PC-9 (cell line): ENCODE data around the gene PCBP2.
"Not testable (repeated sequence)": the region's sequence is repeated elsewhere in the genome, so short reads cannot be mapped to it uniquely, and the experiment has no call there.

ENCODE experiments used
- CTCF ChIP-seq: fragments of 200-600 bp; sonication (generic); conservative IDR thresholded peaks from 2 replicates; pipeline ENCODE4 v1.6.1; 2017; ENCODE audit warnings: mixed run types, antibody characterized with exemption, mild to moderate bottlenecking, moderate library complexity
- EZH2 ChIP-seq: fragments of 200-600 bp; sonication (generic); IDR thresholded peaks from 2 replicates; pipeline ENCODE4 v1.8.0; 2017; ENCODE audit warnings: antibody characterized with exemption, low read depth

- not testable (repeated sequence) for TF ChIP-seq CTCF, EZH2
Observed at GRCh38 chr12:53402351-53402750, 49.6 kb upstream of the PCBP2 start.
